Gastrocnemius medialis (tissue), 4 donors: ENCODE results near the gene FAM110A. TPM values are rescaled to one million over a fixed set of nuclear protein-coding genes. Genes with fewer than 3 reads are reported as not detected.
A peak's percentile ranks its signal among the peaks of the same experiment; 100 is the strongest.

ENCODE experiments used
- ATAC-seq, 2 donors: fragments of 150-250 bp; one replicate each; pipeline ENCODE4 v1.9.1; 2016
- DNase-seq, 2 donors: peaks; one replicate each; pipeline ENCODE4 v3.0.0-alpha.2; 2019
- H3K27ac ChIP-seq, 4 donors: fragments of 200-600 bp; sonication (generic); 1 replicate in 1 of 4; 2 replicates in 3 of 4; pipeline ENCODE4 v1.5.1; 2016 to 2018; ENCODE audit warnings: mild to moderate bottlenecking in 2 of 4, moderate library complexity in 1 of 4
- H3K27me3 ChIP-seq, 3 donors: fragments of 200-600 bp; sonication (generic) in 2 of 3; 1 replicate in 1 of 3; 2 replicates in 2 of 3; pipeline versions ENCODE4 v1.5.1 to v1.6.0; 2016 to 2019; ENCODE audit warnings: mild to moderate bottlenecking in 1 of 3, moderate library complexity in 1 of 3
- H3K36me3 ChIP-seq, 2 donors: fragments of 200-600 bp; sonication (generic) in 1 of 2; one replicate each; pipeline ENCODE4 v1.5.1; 2017 to 2018
- H3K4me1 ChIP-seq, 2 donors: fragments of 200-600 bp; sonication (generic) in 1 of 2; one replicate each; pipeline ENCODE4 v1.5.1; 2016 to 2017; ENCODE audit warnings: mild to moderate bottlenecking in 2 of 2
- H3K4me3 ChIP-seq, 4 donors: fragments of 200-600 bp; sonication (generic) in 3 of 4; 1 replicate in 1 of 4; 2 replicates in 3 of 4; pipeline ENCODE4 v1.5.1; 2016 to 2019; ENCODE audit warnings: mild to moderate bottlenecking in 2 of 4
- H3K9me3 ChIP-seq, 3 donors: fragments of 200-600 bp; sonication (generic) in 2 of 3; 1 replicate in 1 of 3; 2 replicates in 2 of 3; pipeline ENCODE4 v1.5.1; 2016 to 2019
- POLR2A ChIP-seq, 2 donors: fragments of 450-650 bp; IDR thresholded peaks; one replicate each; pipeline ENCODE4 v1.6.1; 2017; ENCODE audit warnings: antibody characterized with exemption in 2 of 2, mild to moderate bottlenecking in 2 of 2, moderate library complexity in 2 of 2
- in situ Hi-C, 4 donors: fragments of 200-750 bp; cut with MboI; loops; one replicate each; pipeline versions ENCODE4 v1.15.0 to v1.8.0; 2017; ENCODE audit warnings: low sequenced_read_pairs in 4 of 4
- intact Hi-C: fragments of 100-400 bp; cut with DNase I; formaldehyde crosslinking; loops from one replicate; pipeline ENCODE4 v1.15.1; 2023; ENCODE audit warnings: low total_unique reads
- total RNA-seq, 4 donors: library from RNA; depleted of rRNA; stranded (reverse); fragments of >200 nt; gene quantifications; one replicate each; pipeline versions ENCODE4 v1.1.0 to v1.2.3, GENCODE V29; 2016
- TF ChIP-seq, protein P1 (sequence below), 5 experiments: fragments of 450-650 bp in 3 of 5; fragments of 200-600 bp in 2 of 5; sonication (generic) in 2 of 5; IDR thresholded peaks in 4 of 5; conservative IDR thresholded peaks in 1 of 5; 1 replicate in 4 of 5; 2 replicates in 1 of 5; pipeline ENCODE4 v1.5.1; 2016 to 2019; ENCODE audit warnings: antibody characterized with exemption in 5 of 5, mild to moderate bottlenecking in 3 of 5, moderate library complexity in 3 of 5

Gene FAM110A
- total RNA-seq, 4 donors from 2014 or later: 0.25 to 6.2 (median 1.9) TPM

DNA sequence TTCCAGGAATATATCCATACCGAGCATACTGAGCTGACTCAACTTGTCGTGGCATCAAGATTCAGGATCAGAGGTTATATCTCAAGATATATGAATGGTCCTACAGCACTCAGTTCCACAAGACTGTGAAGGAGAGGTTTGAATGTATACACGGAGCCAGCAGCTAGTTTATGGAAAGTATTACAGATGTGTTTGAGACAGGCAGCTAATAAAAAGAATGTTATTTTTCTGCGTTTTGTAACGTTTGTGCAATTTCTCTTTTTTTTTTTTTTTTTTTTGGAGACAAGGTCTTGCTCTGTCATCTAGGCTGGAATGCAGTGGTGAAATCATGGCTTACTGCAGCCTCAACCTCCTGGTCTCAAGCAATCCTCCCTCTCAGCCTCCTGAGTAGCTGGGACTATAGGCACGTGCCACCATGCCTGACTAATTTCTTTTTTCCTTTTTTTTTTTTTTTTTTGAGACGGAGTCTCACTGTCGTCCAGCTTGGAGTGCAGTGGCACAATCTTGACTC lies 3.4 kb upstream of the FAM110A start:
- no peak for DNase-seq
- no peak for TF ChIP-seq POLR2A (IDR thresholded peaks at IDR 0.05)
- TF ChIP-seq, protein P1, sequence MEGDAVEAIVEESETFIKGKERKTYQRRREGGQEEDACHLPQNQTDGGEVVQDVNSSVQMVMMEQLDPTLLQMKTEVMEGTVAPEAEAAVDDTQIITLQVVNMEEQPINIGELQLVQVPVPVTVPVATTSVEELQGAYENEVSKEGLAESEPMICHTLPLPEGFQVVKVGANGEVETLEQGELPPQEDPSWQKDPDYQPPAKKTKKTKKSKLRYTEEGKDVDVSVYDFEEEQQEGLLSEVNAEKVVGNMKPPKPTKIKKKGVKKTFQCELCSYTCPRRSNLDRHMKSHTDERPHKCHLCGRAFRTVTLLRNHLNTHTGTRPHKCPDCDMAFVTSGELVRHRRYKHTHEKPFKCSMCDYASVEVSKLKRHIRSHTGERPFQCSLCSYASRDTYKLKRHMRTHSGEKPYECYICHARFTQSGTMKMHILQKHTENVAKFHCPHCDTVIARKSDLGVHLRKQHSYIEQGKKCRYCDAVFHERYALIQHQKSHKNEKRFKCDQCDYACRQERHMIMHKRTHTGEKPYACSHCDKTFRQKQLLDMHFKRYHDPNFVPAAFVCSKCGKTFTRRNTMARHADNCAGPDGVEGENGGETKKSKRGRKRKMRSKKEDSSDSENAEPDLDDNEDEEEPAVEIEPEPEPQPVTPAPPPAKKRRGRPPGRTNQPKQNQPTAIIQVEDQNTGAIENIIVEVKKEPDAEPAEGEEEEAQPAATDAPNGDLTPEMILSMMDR (IDR thresholded peaks at IDR 0.05 in 4 of 5, conservative IDR thresholded peaks at IDR 0.05 in 1 of 5): no peak
- no peak for ATAC-seq
- Histone ChIP-seq H3K36me3 (no peaks in the 10 kb centered on the region), H3K9me3 (no peaks in the 10 kb centered on the region), H3K27ac (no peak overlapping the region), H3K4me3 (no peak overlapping the region), H3K4me1 (peaks cover 19 to 25% of the 10 kb centered on the region in 2 donors), H3K27me3 (no peaks in the 10 kb centered on the region)
- intact Hi-C loops (loop anchor here (10.0 kb wide), 2 partner anchors 635 to 1275 kb away; partner anchors contain the start of genes NSFL1C and STK35), in situ Hi-C loops (loop anchor here in 1 of 4 donors (10.0 kb wide), 1 partner anchor 295 kb away; no protein-coding TSS in a partner anchor)

- intact Hi-C loops: loop anchor here (10.0 kb wide), 2 partner anchors 634 to 1274 kb away; partner anchors contain the start of genes NSFL1C and STK35
- ATAC-seq (no peak), DNase-seq (no peak)
- Histone ChIP-seq H3K4me1 (peaks cover 27 to 30% of the 10 kb centered on the region in 2 donors), H3K27me3 (no peaks in the 10 kb centered on the region), H3K36me3 (no peaks in the 10 kb centered on the region), H3K4me3 (no peak overlapping the region), H3K27ac (no peak overlapping the region), H3K9me3 (no peaks in the 10 kb centered on the region)
- no peak for TF ChIP-seq POLR2A (IDR thresholded peaks at IDR 0.05)
- TF ChIP-seq, protein P1 (IDR thresholded peaks at IDR 0.05 in 4 of 5, conservative IDR thresholded peaks at IDR 0.05 in 1 of 5): no peak
- in situ Hi-C loops: loop anchor here in 1 of 4 donors (10.0 kb wide), 1 partner anchor 294 kb away; no protein-coding TSS in a partner anchor
Observed at GRCh38 chr20:831251-831650, 2.3 kb upstream of the FAM110A start.

GRCh38 chr20:831956-832355 lies 1.6 kb upstream of the FAM110A start:
- ATAC-seq (no peak), DNase-seq (no peak)
- in situ Hi-C loops (loop anchor here in 1 of 4 donors (10.0 kb wide), 1 partner anchor 293 kb away; no protein-coding TSS in a partner anchor), intact Hi-C loops (loop anchor here (2.0 to 10.0 kb wide), 3 partner anchors 179 to 1273 kb away; partner anchors contain the start of genes NSFL1C, SRXN1 and STK35)
- Histone ChIP-seq H3K4me3 (no peak overlapping the region), H3K4me1 (peaks cover 32% of the 10 kb centered on the region in 2 donors), H3K27me3 (no peaks in the 10 kb centered on the region), H3K9me3 (no peaks in the 10 kb centered on the region), H3K27ac (no peak overlapping the region), H3K36me3 (no peaks in the 10 kb centered on the region)
- no peak for TF ChIP-seq POLR2A (IDR thresholded peaks at IDR 0.05)
- TF ChIP-seq, protein P1 (IDR thresholded peaks at IDR 0.05 in 4 of 5, conservative IDR thresholded peaks at IDR 0.05 in 1 of 5): no peak

- Histone ChIP-seq H3K4me3 (peak overlapping the region; percentile 75 to 90 (median 83)), H3K9me3 (no peaks in the 10 kb centered on the region), H3K4me1 (peaks cover 32% of the 10 kb centered on the region in 2 donors), H3K27ac (peak overlapping the region; percentile 82 to 86 (median 84)), H3K36me3 (no peaks in the 10 kb centered on the region), H3K27me3 (no peaks in the 10 kb centered on the region)
- DNase-seq (no peak), ATAC-seq (peak in 1 of 2 donors; percentile 3)
- TF ChIP-seq, protein P1 (IDR thresholded peaks at IDR 0.05 in 4 of 5, conservative IDR thresholded peaks at IDR 0.05 in 1 of 5): no peak
- TF ChIP-seq POLR2A (IDR thresholded peaks at IDR 0.05): no peak
- in situ Hi-C loops: loop anchor here in 1 of 4 donors (10.0 kb wide), 1 partner anchor 292 kb away; no protein-coding TSS in a partner anchor
- intact Hi-C loops: loop anchor here (2.0 to 10.0 kb wide), 3 partner anchors 180 to 1272 kb away; partner anchors contain the start of genes NSFL1C, SRXN1 and STK35
Observed at GRCh38 chr20:833121-833449, 430 bp upstream of the FAM110A start.
